RWPE2 (cell line): ENCODE data around the gene AKAP7.

Experiments
- ATAC-seq: fragments of 200-7000 bp; cut with Tn5 transposase; 3 replicates; pipeline ENCODE4 v1.9.1; 2021; ENCODE audit warnings: low read depth
- DNase-seq: peaks from one replicate; pipeline ENCODE4 v3.0.0-alpha.2; 2020; ENCODE audit warnings: low spot score
- H3K27ac ChIP-seq: fragments of 450-650 bp; 2 replicates; pipeline ENCODE4 v1.5.1; 2017; ENCODE audit warnings: mild to moderate bottlenecking; ENCODE audit not compliant: poor library complexity, severe bottlenecking
- H3K27me3 ChIP-seq: fragments of 250-450 bp; sonication (Bioruptor Pico); 2 replicates; pipeline ENCODE4 v1.5.1; 2021; ENCODE audit warnings: mild to moderate bottlenecking, moderate library complexity; ENCODE audit not compliant: insufficient read depth, poor library complexity, severe bottlenecking
- H3K36me3 ChIP-seq: fragments of 250-450 bp; sonication (Bioruptor Pico); 2 replicates; pipeline ENCODE4 v1.5.1; 2020; ENCODE audit warnings: low read depth, mild to moderate bottlenecking, moderate library complexity
- H3K4me1 ChIP-seq: fragments of 250-450 bp; sonication (Bioruptor Pico); 2 replicates; pipeline ENCODE4 v1.5.1; 2021; ENCODE audit warnings: mild to moderate bottlenecking, moderate library complexity; ENCODE audit not compliant: insufficient read depth, poor library complexity, severe bottlenecking
- H3K4me3 ChIP-seq: fragments of 250-450 bp; sonication (Bioruptor Pico); 2 replicates; pipeline ENCODE4 v1.5.1; 2021; ENCODE audit warnings: mild to moderate bottlenecking, moderate library complexity; ENCODE audit not compliant: severe bottlenecking
- H3K9me3 ChIP-seq: fragments of 250-450 bp; sonication (Bioruptor Pico); 2 replicates; pipeline ENCODE4 v1.5.1; 2021; ENCODE audit warnings: mild to moderate bottlenecking, moderate library complexity; ENCODE audit not compliant: severe bottlenecking
- CTCF ChIP-seq: fragments of 450-650 bp; IDR thresholded peaks from one replicate; pipeline ENCODE4 v1.5.1; 2017; ENCODE audit warnings: mild to moderate bottlenecking, moderate library complexity; ENCODE audit not compliant: poor library complexity, severe bottlenecking

Gene AKAP7

DNA sequence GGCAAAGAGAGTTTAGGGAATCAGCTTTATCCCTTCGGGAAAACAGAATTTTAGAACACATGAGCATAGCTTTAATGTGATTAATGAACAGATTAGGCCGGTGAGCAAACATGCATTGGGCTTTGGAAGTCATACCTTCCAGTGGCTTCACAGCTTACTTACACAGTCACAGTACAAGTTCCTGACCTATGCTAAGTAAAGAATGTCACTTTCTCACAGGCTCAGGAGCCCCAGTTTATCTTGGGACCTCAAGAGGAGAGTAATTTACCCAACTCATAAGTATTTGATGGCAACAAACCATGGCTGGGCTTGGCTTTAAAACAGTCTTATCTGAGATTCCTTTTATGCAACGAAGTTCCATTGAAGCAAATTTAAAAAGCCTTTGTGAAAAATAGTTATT is 195.9 kb downstream of the AKAP7 start:
- Histone ChIP-seq H3K36me3 (no peaks in the 10 kb centered on the region), H3K4me3 (no peak overlapping the region), H3K4me1 (no peaks in the 10 kb centered on the region), H3K9me3 (no peaks in the 10 kb centered on the region), H3K27ac (no peak overlapping the region), H3K27me3 (peaks cover 9% of the 10 kb centered on the region)
- DNase-seq = no peak
- ATAC-seq = no peak
- TF ChIP-seq CTCF = no peak

DNA sequence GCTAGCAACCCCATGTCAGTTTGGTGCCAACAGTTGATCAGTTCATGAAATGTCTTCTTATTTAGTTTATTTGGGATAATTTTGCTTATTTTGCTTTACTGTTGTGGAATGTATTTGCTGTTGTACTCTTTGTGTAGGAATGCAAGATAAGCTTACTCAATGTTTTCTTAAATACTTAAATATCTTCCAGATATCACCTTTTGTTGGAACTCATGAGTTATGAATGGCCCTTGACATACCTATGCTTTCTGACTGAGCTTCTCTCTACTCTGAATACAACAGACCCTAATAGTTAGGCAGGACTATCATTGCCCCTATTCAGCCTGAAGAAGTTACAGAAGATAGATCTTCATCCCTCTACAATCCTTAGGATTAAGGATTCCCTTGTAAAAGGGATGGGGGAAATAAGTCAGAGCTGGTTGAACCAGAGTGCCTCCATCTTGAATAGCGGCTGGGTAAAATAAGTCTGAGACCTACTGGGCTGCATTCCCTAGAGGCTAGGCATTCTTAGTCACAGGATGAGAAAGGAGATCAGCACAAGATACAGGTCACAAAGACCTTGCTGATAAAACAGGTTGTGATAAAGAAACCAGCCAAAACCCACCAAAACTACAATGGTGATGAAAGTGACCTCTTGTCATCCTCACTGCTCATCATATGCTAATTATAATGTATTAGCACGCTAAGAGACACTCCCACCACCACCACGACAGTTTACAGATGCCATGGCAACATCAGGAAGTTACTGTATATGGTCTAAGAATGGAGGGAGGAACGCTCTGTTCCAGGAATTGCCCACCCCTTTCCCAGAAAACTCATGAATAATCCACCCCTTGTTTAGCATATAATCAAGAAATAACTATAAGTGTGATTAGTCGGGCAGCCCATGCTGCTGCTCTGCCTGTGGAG is 196.9 kb downstream of the AKAP7 start:
- DNase-seq = no peak
- H3K27me3 ChIP-seq = peaks cover 10% of the 10 kb centered on the region
- no peak for ATAC-seq

More for the DNA sequence above, 196.9 kb downstream of the AKAP7 start:
- H3K4me3 ChIP-seq = no peak overlapping the region
- TF ChIP-seq CTCF = no peak
- H3K4me1 ChIP-seq = no peaks in the 10 kb centered on the region
- H3K36me3 ChIP-seq = no peaks in the 10 kb centered on the region
- no peak overlapping the region for H3K27ac ChIP-seq
- H3K9me3 ChIP-seq = no peaks in the 10 kb centered on the region
